HG03066 (cell line): ENCODE measurements around the gene RNASE4.
A peak's percentile ranks its signal among the peaks of the same experiment; 100 is the strongest.
"Not testable (repeated sequence)": the region's sequence is repeated elsewhere in the genome, so short reads cannot be mapped to it uniquely, and the experiment has no call there.

Experiments
- ATAC-seq: cut with Tn5 transposase; IDR thresholded peaks from one replicate; pipeline ENCODE4 v1.9.1; 2021; ENCODE audit warnings: low read depth; ENCODE audit not compliant: unreplicated experiment

The RNASE4 gene

GRCh38 chr14:20683891-20684661, at the start of gene RNASE4:
TSS of gene RNASE4 (plus strand) at chr14:20684560. CDS start at chr14:20699372, 14,812 bp downstream.
- ATAC-seq = no peak

GRCh38 chr14:20641591-20641990, 42.8 kb upstream of the RNASE4 start, which contains the start of gene OR6S1:
TSS of gene OR6S1 (minus strand) at chr14:20641691. CDS start at chr14:20641691, 0 bp downstream.
- ATAC-seq = no peak

GRCh38 chr14:20642182-20642581, 42.2 kb upstream of the RNASE4 start:
- no peak for ATAC-seq

- not testable (repeated sequence) for ATAC-seq
Observed at GRCh38 chr14:20642755-20643154, 41.6 kb upstream of the RNASE4 start.

- ATAC-seq = no peak
Observed at GRCh38 chr14:20644520-20644919, 39.8 kb upstream of the RNASE4 start.

GRCh38 chr14:20645481-20645880, 38.9 kb upstream of the RNASE4 start:
- ATAC-seq = no peak

- no peak for ATAC-seq
Observed at GRCh38 chr14:20652996-20653975, 31.1 kb upstream of the RNASE4 start.

GRCh38 chr14:20655851-20656250, 28.5 kb upstream of the RNASE4 start:
- ATAC-seq = no peak

GRCh38 chr14:20656274-20656673, 28.1 kb upstream of the RNASE4 start:
- no peak for ATAC-seq

GRCh38 chr14:20657216-20658211, 26.8 kb upstream of the RNASE4 start:
- no peak for ATAC-seq

- ATAC-seq = no peak
Observed at GRCh38 chr14:20658246-20658645, 26.1 kb upstream of the RNASE4 start.

- ATAC-seq = no peak
Observed at GRCh38 chr14:20659336-20659735, 25.0 kb upstream of the RNASE4 start.

- ATAC-seq = no peak
Observed at GRCh38 chr14:20659813-20660395, 24.5 kb upstream of the RNASE4 start.

GRCh38 chr14:20661197-20661596, 23.2 kb upstream of the RNASE4 start:
- ATAC-seq = no peak

- peak; percentile 42 for ATAC-seq
Observed at GRCh38 chr14:20662968-20663732, 21.2 kb upstream of the RNASE4 start.

GRCh38 chr14:20666400-20666961, 17.9 kb upstream of the RNASE4 start:
- ATAC-seq = not testable (repeated sequence)

GRCh38 chr14:20667957-20668356, 16.4 kb upstream of the RNASE4 start:
- ATAC-seq = peak; percentile 72

- ATAC-seq = no peak
Observed at GRCh38 chr14:20668969-20669368, 15.4 kb upstream of the RNASE4 start.
